Omental fat pad (tissue), 4 donors: ENCODE data around the gene PTPRM. TPM values are rescaled to one million over a fixed set of nuclear protein-coding genes. Genes with fewer than 3 reads are reported as not detected.

Experiments
- ATAC-seq: fragments of 150-250 bp; one replicate; pipeline ENCODE4 v1.9.1; 2016; ENCODE audit warnings: mild to moderate bottlenecking, moderate library complexity; ENCODE audit not compliant: low FRiP score
- DNase-seq: peaks from one replicate; pipeline ENCODE4 v3.0.0-alpha.2; 2019; ENCODE audit warnings: low spot score
- total RNA-seq, 4 donors: library from RNA; depleted of rRNA; stranded (reverse); fragments of >200 nt; gene quantifications; one replicate each; pipeline ENCODE4 v1.1.0, GENCODE V29; 2016
- TF ChIP-seq, protein P1 (sequence below), 3 donors: fragments of 450-650 bp; IDR thresholded peaks; one replicate each; pipeline ENCODE4 v1.5.1; 2016 to 2017; ENCODE audit warnings: antibody characterized with exemption in 3 of 3, mild to moderate bottlenecking in 3 of 3, moderate library complexity in 2 of 3

Gene PTPRM
- total RNA-seq, 4 donors from 2014 or later = 64.8 to 238 (median 144) TPM

DNA sequence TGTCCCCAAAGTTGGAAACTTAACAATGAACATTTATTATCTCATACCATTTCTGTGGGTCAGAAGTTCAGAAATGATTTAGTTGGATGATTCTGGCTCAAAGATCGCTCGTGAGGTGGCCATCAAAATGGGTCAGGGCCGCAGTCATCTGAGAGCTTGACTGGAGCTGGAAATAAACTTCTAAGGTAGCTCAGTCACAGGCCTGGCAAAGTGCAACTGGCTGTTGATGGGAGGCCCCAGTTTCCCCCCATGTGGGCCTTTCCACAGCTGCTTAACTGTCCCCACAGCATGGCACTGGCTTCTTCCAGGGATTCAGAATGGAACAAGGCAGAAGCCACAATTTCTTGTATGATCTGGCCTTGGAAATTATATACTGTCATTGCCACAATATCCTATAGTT, 842.0 kb downstream of the PTPRM start:
- TF ChIP-seq, protein P1, sequence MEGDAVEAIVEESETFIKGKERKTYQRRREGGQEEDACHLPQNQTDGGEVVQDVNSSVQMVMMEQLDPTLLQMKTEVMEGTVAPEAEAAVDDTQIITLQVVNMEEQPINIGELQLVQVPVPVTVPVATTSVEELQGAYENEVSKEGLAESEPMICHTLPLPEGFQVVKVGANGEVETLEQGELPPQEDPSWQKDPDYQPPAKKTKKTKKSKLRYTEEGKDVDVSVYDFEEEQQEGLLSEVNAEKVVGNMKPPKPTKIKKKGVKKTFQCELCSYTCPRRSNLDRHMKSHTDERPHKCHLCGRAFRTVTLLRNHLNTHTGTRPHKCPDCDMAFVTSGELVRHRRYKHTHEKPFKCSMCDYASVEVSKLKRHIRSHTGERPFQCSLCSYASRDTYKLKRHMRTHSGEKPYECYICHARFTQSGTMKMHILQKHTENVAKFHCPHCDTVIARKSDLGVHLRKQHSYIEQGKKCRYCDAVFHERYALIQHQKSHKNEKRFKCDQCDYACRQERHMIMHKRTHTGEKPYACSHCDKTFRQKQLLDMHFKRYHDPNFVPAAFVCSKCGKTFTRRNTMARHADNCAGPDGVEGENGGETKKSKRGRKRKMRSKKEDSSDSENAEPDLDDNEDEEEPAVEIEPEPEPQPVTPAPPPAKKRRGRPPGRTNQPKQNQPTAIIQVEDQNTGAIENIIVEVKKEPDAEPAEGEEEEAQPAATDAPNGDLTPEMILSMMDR (IDR thresholded peaks at IDR 0.05) = no peak
- DNase-seq (no peak), ATAC-seq (no peak)

DNA sequence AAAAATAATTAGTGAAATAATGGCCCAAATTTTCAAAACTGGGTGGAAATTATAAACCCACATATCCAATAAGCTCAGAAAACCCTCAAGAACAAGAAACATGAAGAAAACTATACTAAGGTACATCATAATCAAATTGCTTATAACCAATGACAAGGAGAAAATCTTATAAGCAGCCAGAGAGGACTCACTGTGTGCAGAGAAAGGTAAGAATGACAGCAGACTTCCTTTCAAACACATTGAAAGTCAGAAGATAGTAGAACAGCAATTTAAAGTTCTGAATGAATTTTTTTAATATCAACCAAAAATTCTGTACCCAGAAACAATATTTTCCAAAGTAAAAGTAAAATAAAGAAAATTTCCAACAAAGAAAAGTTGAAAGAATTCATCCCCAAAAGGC, 844.4 kb downstream of the PTPRM start:
- ATAC-seq (no peak), DNase-seq (no peak)
- TF ChIP-seq, protein P1 (IDR thresholded peaks at IDR 0.05) = no peak

DNA sequence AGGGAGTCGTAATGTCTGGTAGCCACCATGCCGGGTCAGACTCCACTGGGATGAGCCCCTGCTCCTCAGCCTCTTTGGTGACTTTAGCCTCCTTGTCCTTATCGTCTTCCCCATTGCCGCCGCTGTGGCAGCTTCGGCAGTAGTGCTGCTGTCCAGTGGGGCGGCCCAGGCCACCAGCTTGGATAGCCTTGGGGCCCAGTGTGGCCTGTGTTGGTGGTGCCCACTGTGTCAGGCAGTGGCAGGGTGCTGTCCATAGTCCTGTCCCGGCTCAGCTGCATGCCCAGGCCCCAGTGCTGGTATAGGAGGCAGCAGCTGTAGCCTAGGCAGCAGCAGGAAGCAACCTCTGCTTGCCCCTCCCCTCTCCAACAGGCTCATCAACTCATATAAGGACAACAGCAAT, 845.0 kb downstream of the PTPRM start:
- no peak for DNase-seq
- no peak for ATAC-seq
- TF ChIP-seq, protein P1 (IDR thresholded peaks at IDR 0.05) = no peak

DNA sequence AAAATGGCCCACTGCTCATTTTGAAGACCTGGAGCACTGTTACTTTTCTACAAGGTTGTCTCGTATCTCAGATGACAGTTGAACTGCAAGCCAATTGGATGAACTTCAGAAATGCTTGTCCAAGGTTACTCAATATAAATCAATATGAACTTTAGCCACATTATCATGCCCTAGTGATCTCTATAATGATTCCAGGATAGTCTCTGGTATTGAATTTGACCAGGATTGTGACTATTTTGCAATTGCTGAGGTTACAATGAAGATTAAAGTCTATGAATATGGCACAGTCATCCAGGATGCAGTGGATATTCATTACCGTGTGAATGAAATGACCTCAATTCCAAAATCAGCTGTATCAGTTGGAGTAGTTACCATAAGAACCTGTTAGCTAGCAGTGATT, 846.1 kb downstream of the PTPRM start:
- no peak for ATAC-seq
- no peak for DNase-seq
- TF ChIP-seq, protein P1 (IDR thresholded peaks at IDR 0.05) = no peak

DNA sequence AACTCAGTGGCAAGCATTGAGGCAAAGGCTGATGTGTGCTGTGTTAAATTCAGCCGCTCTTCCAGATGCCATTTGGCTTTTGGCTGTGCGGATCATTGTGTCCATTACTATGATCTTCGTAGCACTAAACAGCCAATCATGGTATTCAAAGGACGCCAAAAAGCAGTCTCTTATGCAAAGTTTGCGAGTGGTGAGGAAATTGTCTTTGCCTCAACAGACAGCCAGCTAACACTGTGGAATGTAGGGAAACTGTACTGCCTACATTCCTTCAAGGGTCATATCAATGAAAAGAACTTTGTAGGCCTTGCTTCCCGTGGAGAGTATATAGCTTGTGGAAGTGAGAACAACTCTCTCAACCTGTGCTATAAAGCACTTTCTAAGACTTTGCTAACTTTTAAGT, 846.6 kb downstream of the PTPRM start:
- TF ChIP-seq, protein P1 (IDR thresholded peaks at IDR 0.05) = no peak
- ATAC-seq (no peak), DNase-seq (no peak)

DNA sequence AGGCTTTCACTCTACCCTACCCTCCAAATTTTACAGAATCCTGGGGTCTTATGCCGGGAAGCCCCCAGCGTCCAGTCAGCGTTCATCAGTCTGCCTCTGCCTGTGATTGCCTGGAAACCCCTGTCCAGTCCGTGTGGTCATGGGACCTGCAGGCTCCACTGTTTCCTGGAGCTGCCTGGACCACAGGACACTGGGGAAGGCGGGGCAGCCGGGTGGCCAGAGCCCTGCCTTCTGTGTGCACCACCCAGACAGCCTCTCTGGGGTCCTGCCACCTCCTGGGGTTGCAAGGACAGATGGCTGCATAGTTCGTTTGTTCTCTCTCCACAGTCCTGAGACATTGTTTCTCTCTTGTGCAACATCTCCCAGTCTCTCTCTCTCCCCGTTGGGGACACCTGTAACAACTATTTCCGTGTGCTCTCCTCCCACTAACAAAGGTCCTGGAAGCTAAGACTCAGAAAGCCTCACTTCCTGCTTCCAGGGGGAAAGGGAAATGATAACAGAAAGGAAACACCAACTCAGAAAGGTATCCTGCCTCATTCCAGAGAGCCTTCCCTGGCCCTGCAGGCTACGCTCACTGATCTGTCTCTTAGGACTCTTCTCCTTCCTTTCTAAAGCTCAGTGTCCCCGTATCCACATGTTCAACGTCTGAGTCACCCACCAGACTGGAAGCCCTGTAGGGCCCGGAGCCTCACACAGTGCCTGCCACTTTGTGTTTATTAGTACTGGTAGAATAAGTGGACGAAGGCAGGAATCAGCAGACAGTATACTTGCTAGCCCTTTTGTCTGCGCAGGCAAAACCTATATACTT, 849.3 kb downstream of the PTPRM start:
- ATAC-seq = no peak
- DNase-seq = no peak
- TF ChIP-seq, protein P1 (IDR thresholded peaks at IDR 0.05) = no peak

DNA sequence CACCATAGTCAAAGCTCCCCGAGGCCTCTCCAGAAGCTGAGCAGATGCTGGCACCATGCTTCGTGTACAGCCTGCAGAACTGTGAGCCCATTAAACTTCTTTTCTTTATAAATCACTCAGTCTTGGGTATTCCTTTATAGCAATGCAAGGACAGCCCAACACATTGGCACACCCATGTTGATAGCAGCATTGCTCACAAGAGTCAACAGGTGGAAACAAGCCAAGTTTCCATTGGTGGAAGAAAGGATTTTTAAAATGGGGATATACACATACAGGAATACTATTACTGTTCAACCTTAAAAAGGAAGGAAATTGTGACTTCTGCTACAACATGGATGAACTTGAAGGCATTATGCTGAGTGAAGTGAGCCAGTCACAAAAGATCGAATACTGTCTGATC, 855.3 kb downstream of the PTPRM start:
- TF ChIP-seq, protein P1 (IDR thresholded peaks at IDR 0.05) = no peak
- DNase-seq (no peak), ATAC-seq (no peak)
